HepG2 (cell line): ENCODE results near the gene THOC1. TPM values are rescaled to one million over a fixed set of nuclear protein-coding genes. Genes with fewer than 3 reads are reported as not detected.

Experiments
- CREB3 ChIP-seq: sonication (generic); formaldehyde crosslinking; IDR thresholded peaks from 2 replicates; pipeline ENCODE4 v1.5.0; 2020; ENCODE audit warnings: missing genetic modification reagents
- GZF1 ChIP-seq: sonication (generic); formaldehyde crosslinking; IDR thresholded peaks from 2 replicates; pipeline ENCODE4 v1.5.1; 2020; ENCODE audit warnings: mild to moderate bottlenecking, missing genetic modification reagents
- JARID2 ChIP-seq: sonication (generic); formaldehyde crosslinking; IDR thresholded peaks from 2 replicates; pipeline ENCODE4 v1.8.1; 2023; ENCODE audit warnings: missing genetic modification reagents, inconsistent platforms; ENCODE audit not compliant: insufficient replicate concordance
- KLF15 ChIP-seq: sonication (generic); formaldehyde crosslinking; IDR thresholded peaks from 2 replicates; pipeline ENCODE4 v1.8.1; 2023; ENCODE audit warnings: borderline replicate concordance, mild to moderate bottlenecking, inconsistent platforms, missing genetic modification reagents, mixed read lengths
- NPAS2 ChIP-seq: sonication (generic); formaldehyde crosslinking; IDR thresholded peaks from 2 replicates; pipeline ENCODE4 v1.8.0; 2022; ENCODE audit warnings: mild to moderate bottlenecking, missing genetic modification reagents, borderline replicate concordance
- PLRG1 ChIP-seq: fragments of 450-650 bp; conservative IDR thresholded peaks from 2 replicates; pipeline ENCODE4 v1.6.1; 2016
- TEF ChIP-seq: sonication (generic); formaldehyde crosslinking; IDR thresholded peaks from 2 replicates; pipeline ENCODE4 v1.5.0; 2020; ENCODE audit warnings: missing genetic modification reagents
- TOE1 ChIP-seq: sonication (generic); formaldehyde crosslinking; IDR thresholded peaks from 2 replicates; pipeline ENCODE4 v1.4.0; 2020; ENCODE audit warnings: mild to moderate bottlenecking, missing genetic modification reagents
- ZBTB40 ChIP-seq, 2 experiments: fragments of 450-650 bp in 1 of 2; sonication (generic) in 1 of 2; formaldehyde crosslinking in 1 of 2; IDR thresholded peaks; 2 replicates each; pipeline versions ENCODE4 v1.6.1 to v1.8.0; 2016 to 2022; ENCODE audit warnings: antibody characterized with exemption in 1 of 2, mild to moderate bottlenecking in 1 of 2, missing genetic modification reagents in 1 of 2
- ZBTB49 ChIP-seq: sonication (generic); formaldehyde crosslinking; IDR thresholded peaks from 2 replicates; pipeline ENCODE4 v1.4.0; 2020; ENCODE audit warnings: missing genetic modification reagents, borderline replicate concordance
- ZFP36L1 ChIP-seq: sonication (generic); formaldehyde crosslinking; IDR thresholded peaks from 2 replicates; pipeline ENCODE4 v1.8.0; 2022; ENCODE audit warnings: mild to moderate bottlenecking, missing genetic modification reagents, moderate library complexity
- ZNF143 ChIP-seq: sonication (generic); formaldehyde crosslinking; IDR thresholded peaks from 2 replicates; pipeline ENCODE4 v1.4.0; 2020; ENCODE audit warnings: missing genetic modification reagents
- ZNF160 ChIP-seq: sonication (generic); formaldehyde crosslinking; IDR thresholded peaks from 2 replicates; pipeline ENCODE4 v1.8.0; 2022; ENCODE audit warnings: mild to moderate bottlenecking, inconsistent platforms, missing genetic modification reagents
- ZNF205 ChIP-seq: IDR thresholded peaks from 2 replicates; pipeline ENCODE4 v1.6.1; 2018; ENCODE audit warnings: missing biosample characterization, missing genetic modification reagents
- ZNF841 ChIP-seq: sonication (generic); formaldehyde crosslinking; IDR thresholded peaks from 2 replicates; pipeline ENCODE4 v1.8.1; 2023; ENCODE audit warnings: missing genetic modification reagents, borderline replicate concordance
- polyA plus RNA-seq, 8 experiments: library from polyadenylated mRNA; depleted of rRNA in 3 of 8; stranded (reverse) in 7 of 8; unstranded in 1 of 8; fragments of >200 nt; fragmentation: Illumina TruSeq in 4 of 8; extraction: Trizol in 4 of 8; gene quantifications; 2 replicates each; pipeline versions ENCODE4 v1.2.1 to v1.2.3, GENCODE V29; 2011 to 2016; ENCODE audit warnings: low read depth in 4 of 8, missing spikeins in 1 of 8, mixed read lengths in 1 of 8; ENCODE audit not compliant: insufficient read depth in 1 of 8
- total RNA-seq, 5 experiments: library from RNA; depleted of rRNA; stranded (reverse); fragments of >200 nt; fragmentation: Illumina TruSeq; extraction: Trizol; gene quantifications; 2 replicates each; pipeline ENCODE4 v1.2.3, GENCODE V29; 2016; ENCODE audit warnings: low read depth in 1 of 5

Gene THOC1
- total and polyA plus RNA-seq, 2 of the 13 experiments (the other 11 are each of a cell fraction or from before 2014, with no cell fraction given): 40.6 to 56.7 TPM

GRCh38 chr18:267688-268552 lies at the start of gene THOC1 (continued):
- no peak for TF ChIP-seq ZBTB40 (IDR thresholded peaks at IDR 0.05)
- TF ChIP-seq ZBTB40 (CRISPR knock-in tag; IDR thresholded peaks at IDR 0.05): peak; percentile 92; the same call in 1 of the 2 replicates
- TF ChIP-seq JARID2: no peak
- peak; percentile 88 for TF ChIP-seq GZF1 (CRISPR knock-in tag)
- no peak for TF ChIP-seq TOE1 (CRISPR knock-in tag)
- 0 out of 2 replicates have a peak, but pooled peaks have one; percentile 23 for TF ChIP-seq CREB3 (CRISPR knock-in tag)
- peak; percentile 75 for TF ChIP-seq ZNF143 (CRISPR knock-in tag)
- TF ChIP-seq ZFP36L1: peak; percentile 83
- no peak for TF ChIP-seq NPAS2
- peak; percentile 82 for TF ChIP-seq ZNF205 (CRISPR knock-in tag)
- TF ChIP-seq PLRG1: no peak
- TF ChIP-seq ZNF160 (CRISPR knock-in tag): peak; percentile 38; the same call in 1 of the 2 replicates
- no peak for TF ChIP-seq ZNF841 (CRISPR knock-in tag)
- TF ChIP-seq ZBTB49 (CRISPR knock-in tag): no peak
- peak; percentile 43; the same call in 1 of the 2 replicates for TF ChIP-seq TEF (CRISPR knock-in tag)
- TF ChIP-seq KLF15 (CRISPR knock-in tag): peak; percentile 78; the same call in 1 of the 2 replicates
